ENCODE data around the gene KCNJ15.
"Not testable (repeated sequence)": the region's sequence is repeated elsewhere in the genome, so short reads cannot be mapped to it uniquely, and the experiment has no call there.

Gene KCNJ15

DNA sequence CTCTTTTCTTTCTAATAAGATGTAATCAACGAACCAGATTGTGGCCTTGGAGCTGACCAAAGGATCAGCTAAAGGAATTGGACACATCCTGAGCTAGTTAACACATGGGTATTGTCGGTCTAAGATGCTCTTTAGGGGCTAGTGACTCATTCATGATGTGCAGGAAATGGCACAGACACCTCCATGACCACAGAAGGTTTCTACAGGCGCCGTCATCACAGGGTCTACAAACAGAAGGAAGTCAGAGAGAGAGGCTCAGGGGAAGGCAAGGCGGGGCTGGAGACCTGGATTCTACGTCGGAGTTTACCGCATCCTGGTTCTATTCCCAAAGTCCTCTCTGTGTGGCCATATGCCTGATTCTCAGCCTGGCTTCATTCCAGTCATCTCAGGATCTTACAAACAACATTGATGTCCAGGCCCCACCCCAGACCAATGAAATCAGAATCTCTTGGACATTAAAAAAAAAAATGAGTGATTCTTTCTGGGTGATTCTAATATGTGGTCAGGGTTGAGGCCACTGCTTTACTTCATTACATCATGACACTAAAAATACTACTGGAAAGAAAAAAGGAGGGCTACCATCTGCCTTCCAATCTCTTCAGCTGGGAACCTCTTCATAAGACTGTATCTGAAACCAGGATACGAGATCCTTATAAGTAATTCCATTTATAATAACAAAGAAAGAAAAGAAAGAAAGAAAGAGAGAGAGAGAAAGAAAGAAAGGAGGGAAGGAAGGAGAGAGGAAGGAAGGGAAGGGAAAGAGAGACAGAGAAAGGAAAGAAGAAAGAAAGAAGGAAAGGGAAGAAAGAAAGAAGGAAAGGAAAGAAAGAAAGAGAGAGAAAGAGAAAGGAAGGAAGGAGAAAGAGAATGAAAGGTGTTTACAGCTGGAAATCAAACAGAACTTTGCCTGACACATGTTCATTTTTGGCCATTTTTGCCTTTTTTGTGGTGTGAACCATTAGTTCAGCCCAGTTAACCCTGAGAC, 11.6 kb upstream of the KCNJ15 start:
- no peak for DNase-seq

DNA sequence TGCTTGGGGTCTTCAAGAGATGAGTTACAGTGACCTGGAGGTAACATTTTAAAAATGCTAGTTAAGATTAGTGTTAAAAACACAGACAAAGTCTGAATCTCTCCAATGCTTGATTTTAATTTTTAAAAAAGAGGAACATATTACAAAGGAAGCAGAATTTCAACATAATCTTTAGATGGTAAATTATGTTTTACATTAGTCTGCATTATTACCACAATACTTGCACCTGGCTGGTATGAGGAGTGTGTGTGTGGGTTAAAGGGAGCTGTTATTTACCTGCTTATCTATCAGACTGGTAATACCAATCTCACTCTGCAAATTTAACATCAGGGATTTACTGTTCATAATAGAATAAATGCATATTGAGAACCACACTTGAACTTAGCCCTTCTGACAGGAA, 10.3 kb upstream of the KCNJ15 start:
- DNase-seq = no peak

DNA sequence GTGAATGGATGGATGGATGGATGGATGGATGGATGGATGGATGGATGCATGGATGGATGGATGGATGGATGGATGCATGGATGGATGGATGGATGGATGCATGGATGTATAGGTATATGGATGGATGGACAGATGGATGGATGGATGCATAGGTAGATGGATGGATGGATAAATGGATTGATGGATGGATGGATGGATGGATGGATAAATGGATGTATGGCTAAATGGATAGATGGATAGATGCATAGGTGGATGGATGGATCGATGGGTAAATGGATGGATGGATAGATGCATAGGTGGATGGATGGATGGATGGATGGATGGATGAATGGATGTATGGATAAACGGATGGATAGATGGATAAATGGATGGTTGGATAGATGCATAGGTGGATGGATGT, 9.7 kb upstream of the KCNJ15 start:
- not testable (repeated sequence) for DNase-seq

DNA sequence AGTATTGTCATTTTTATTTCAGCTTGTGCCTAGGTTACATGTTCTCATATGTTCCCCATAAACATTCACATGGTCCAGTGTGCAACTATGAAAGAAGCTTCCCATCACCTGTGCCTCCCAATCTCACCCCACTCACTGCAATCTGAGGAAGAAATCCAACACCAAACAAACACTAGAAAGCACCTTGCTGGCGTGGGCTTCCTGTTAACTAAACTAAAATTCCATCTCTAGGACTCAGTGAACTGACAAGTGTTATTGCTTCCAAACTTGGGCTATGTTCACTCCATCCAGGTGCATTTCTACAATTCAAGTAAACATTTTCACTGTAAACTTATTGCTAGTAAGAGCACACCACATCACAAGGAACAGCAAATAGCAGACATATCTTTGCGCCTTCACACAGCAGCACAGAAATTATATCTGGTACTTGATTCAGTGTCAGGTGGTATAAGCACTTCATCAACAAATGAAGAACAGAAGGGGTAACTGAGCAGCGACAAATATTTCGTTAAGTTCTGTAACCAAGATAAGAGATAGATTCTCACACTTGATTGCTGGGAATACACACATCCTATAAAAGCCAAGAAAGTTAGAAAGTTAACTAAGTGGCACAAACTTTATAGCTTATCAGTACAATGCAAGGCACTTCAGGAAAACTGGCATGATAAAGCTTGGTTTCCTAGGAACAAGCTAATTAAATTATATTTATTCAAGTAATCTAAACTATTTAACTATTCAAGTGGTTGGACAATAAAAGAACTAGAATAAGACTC, 8.9 kb upstream of the KCNJ15 start:
- DNase-seq = no peak

DNA sequence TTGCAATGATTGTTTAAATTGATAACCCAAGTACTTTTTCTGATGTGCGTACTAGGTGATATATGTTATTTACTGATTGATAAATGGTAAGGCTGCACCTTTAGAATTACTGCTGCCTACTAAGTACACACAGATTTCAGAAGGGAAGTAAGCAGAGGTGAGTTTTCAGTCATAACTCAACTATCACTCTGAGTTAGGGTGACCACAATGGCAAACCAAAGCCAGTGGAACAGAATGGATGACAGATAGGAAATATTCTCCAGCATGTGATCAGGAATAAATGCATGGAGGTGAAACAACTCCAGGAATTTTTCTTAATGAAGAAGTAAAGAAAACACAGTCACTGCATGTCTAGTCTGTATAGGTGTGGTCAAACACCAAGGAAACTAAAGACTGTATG, 7.5 kb upstream of the KCNJ15 start:
- no peak for DNase-seq

DNA sequence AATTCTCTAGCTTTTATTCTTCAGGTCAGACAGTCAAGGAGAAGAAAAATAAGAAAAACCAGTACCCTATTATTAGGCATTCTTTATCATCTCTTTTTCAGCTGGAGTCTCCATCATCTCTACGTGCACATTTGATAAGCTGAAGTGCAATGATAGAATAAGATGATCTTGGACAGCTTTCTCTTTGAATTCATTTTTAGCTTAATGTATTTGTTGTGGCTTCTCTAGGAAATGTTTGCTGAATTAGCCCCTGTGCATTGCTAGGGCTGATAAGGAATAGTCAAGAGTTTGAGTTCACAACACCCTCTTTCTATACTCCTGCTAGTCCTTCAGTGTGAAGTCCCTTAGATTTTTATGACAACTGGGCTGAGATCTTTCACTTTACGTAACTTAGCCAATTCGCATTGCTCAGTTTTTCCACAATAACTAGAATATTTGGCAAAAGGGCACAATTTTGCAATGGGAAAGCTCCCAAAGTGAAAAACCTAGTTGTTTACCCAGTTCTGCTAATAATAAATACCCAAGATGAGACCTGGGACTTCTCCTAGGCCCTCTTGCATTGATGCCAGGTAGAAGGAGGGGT, 7.0 kb upstream of the KCNJ15 start:
- no peak for DNase-seq

DNA sequence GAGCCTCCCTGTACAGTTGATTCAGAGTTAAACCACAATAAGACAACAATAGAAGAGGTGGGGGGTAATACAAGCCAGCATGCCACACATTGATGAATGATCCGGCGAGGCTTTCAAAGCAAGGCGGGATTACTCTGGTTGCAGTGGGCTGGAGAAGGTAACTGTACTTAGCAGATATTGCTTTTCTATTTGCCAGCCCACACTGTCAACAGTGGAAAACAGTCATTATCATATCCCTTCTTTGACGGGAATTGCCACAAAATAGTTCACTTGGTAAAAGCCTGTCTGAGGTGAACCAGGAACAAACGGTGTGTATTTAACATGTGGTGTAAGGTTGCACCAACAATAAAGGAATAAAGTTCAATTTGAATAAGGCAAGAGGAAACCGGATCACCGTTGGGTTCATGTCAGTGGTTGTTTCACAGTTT, 5.8 kb upstream of the KCNJ15 start:
- DNase-seq = no peak

DNA sequence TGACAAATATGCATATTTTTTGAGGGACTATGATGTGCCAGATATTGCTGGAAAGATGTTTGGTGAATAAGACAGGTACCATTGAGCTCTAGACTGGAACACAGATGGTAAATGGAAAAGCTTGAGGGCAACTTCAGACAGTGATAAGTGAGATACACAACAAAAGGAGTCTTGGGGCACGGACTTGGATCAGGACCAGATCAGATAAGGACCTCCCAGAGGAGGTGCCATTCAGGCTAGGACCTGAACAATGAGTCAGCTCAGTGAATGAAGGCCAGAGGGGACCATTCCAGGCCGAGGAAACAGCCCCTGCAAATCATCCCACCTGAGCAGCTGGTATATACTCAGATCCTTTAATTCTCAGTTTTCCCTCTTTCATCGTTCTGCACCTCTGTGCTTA, 1.8 kb upstream of the KCNJ15 start:
- no peak for DNase-seq

DNA sequence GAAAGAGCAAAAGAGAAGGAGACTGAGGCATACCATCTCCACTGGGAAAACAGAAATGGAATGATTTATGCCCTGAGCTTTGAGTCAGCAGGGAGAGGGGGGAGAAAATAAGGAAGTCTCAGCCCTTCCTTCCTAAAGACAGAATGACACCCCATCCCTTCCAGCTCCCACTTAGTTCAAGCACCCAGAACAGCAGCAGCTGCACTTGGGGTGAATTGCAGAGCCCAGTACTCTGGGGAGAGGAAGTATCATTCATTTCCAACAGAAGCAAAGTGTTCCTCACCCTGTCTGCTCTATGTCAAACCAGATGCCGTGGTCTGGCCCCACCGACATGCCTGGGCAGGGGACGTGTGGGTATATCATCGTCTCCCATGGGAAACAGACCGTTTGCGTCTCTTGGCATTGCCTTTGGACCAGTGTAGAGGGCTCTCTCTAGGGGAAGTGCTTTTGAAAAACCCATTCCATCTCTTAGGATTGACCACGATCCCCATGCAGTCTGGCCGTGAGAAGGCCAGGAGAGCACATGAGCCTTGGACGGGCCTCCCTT, 1.1 kb upstream of the KCNJ15 start:
- no peak for DNase-seq

DNA sequence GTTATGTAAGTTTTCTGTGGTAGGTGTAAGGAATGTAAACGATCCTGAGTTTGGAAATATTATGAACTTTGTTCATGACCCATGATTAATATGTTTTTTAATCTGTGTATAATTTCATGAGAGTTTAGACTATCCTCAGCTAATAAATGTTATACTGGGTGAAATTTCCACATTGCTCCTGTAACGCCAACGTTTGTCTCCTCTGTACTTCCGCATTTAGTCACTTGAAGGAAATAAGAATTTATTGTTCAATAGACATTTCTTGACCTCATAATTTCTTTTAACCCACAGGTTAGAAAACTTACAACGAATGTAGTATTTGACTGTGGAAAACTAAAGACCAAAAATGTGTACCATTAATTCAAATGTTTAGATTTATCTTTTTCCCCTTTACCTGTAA, 876 bp downstream of the KCNJ15 start:
- no peak for DNase-seq

DNA sequence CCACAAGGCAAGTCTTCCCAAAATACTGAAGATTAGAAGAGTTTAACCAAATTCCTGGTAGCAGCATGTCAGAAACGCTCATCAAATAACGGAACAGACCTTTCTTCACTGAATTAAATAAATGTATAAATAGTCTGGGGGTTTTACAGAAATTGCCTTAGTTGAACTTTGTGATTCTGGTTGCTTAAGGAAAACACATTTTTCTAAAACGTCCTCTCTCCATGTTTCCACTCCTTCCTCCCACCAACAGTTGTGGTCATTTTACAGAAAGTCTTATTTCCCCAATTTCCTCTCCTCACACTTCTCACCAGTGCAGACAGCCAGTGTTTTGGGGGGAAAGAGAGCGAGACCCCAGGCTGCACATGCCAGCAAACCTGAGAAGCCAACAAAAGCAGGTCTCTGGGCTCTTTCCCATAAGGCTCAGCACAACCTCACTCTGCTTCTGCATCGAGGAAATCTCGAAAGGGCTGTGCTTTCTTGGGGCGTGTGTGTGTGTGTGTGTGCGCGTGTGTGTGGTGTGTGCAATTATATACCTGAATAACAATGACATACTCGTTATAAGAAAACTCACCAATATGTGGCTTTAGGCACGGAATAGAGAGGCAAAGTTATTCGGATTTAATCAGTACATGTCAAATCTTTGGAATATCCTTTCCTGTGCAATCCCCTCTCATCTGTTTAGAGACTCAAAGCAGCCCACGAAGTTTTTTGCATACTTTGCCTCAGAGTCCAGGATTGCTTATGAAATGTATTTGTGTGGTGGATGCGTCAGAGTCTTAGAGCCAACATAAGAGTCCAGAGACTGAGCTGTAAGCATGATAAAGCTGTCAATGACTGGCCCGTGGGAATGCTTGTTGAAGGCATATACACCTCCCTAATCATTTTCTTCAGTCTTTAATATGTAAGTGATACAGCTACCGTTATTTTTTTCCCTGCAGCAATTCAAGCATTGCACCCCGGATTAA, 2.0 kb downstream of the KCNJ15 start:
- no peak for DNase-seq

DNA sequence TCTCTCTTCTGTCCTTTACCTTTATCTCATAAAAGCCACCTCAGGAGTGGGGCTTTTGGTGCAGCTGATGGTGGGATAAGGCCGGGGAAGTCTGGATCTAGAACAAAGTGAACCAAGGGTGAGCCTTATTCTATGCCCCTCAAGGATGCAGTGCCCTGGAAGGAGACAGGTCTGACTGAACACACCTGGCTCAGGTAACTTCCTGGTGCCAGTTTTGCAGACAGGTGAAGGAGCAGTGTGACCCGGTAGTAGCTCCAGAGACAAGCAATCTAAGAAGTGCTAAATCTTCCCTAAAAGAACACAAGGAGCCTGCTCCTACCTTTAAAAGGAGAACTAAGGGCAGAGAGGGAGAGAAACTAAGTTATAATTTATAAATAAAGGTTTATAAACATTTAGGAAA, 2.9 kb downstream of the KCNJ15 start:
- DNase-seq = no peak

DNA sequence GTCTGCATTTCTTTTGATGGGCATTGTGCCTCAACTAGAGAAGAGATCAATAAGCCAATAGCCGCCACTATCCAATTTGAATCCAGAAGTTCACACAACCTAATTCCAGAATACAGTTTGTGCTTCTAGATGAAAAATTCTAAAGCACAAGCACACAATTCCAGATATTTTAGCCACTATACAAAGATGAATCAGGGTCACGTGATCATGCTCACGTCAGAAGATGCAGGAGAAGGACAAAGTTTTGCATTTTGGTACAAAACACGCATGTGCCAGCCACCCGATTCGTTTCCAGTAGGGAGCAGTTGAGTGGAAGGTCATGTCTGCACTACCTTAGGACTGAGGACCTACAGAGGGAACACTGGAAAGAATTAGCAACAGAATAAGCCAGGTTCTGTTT, 3.6 kb downstream of the KCNJ15 start:
- DNase-seq = no peak

DNA sequence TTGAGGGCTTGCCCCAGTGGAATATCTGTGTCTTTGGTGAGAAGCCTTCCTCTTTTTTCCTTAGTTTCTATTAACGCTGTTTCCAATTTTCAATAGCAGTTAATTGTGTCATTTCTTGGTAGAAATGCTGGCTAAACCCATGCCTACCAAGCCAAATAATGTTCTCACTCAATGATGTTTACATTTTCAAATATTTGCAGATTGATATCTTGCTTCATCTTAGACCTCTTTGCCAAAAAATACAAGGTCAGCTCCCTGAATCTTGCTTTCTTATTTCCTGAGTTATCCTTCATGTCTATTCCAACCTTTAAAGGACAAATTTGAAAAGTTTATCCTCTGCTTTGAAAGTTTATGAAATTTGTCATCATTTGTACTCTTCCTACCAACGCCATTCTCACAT, 5.1 kb downstream of the KCNJ15 start:
- DNase-seq = no peak

DNA sequence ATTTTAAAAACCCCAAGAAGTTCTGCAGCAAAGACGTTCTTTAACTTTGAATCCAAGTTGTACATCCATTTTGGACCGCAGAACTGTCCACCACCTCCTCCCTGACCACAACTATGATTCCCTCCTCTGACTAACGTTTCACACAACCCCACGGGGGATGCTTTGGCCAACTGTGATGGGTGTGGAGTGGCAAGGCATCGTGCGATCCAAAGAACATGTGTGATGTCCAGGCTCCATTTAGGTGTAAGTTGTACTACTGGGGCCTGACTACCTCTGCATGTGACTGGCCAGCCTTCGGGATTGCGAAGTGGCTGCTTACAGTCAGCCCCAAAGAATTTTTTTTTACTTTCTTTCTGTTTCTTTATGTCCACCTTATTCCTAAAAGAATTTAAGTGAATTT, 6.7 kb downstream of the KCNJ15 start:
- no peak for DNase-seq

DNA sequence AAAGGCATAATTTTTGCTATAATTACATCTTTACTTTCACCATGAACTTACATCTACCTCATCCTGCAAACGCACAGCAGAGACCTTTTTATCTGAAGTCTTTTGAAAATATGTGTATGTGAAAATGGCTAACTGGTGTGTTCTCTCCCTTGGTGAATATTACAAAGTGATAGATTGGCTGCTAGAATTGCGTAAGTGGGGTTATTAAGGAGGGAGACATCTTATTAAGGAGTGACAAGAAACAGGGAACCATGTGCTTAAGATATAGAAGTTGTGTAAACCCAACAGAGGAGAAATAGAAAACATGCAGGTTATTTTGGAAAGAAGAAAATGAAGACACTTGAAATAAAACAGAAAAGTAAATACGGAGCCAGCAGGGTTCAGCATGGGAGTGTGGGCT, 7.8 kb downstream of the KCNJ15 start:
- DNase-seq = no peak

DNA sequence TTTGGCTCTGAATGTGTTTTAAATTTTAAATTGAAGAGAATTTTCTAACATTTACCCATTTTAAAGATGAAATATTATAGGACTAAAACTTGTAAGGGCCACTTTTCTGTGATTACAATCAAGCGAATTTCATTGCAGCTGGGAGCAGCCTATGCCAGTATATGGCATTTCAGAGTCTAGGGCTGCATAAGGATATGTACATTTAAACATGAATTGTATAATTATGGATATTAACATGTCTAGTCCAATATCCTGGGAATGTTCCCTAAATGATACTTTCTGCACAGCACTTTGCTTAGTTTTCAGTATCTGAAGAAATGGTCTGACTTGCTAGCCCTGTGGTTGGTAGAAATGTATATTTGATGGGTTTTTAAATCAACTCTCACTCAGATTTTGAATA, 8.4 kb downstream of the KCNJ15 start:
- no peak for DNase-seq

DNA sequence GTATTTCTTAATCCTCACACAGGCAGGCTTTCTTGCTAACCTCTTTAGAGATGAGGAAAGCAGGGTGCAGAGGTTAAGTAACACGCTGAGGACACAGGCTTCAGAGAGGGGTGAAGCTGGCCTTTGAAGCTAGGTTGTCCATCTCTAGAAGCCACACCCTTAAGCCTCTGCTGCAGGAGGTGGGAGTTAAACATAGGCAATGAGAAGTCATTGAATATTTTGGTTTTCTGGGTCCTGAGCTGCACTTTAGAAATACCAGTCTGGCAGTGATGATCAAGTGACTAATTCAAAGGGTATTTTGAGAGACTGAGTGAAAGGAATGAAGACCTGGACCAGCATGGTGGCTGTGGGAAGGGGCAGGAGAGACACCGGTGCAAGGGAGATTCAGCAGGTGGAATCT, 9.9 kb downstream of the KCNJ15 start:
- DNase-seq = no peak

DNA sequence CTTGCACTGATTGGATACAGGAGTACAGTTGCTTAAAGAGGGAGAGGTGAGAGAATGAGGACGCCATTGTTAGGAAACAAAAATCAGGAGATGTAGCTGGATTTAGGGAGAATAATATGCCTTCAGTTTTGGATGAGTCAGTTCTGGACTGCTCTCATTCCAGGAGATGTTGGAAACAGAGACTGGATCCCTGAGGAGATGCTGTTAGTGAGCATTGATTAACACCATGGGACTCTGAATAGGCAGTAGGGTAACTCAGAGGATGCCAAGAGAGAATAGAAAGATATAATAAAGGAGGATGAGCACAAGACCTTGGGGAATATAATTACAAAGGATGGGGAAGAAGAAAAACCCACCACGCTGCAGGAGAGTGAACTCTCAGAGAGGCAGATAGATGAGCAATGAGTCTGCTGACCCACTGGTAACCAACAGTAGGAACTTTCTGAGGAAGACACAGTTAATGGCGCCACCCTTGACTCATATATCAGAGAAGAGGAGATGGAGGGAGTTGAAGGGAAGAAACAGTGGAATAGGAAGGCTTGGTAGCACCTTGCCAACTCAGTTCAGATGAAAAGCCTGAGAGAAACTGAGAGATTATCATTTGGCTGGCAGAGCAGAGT, 10.5 kb downstream of the KCNJ15 start:
- no peak for DNase-seq

DNA sequence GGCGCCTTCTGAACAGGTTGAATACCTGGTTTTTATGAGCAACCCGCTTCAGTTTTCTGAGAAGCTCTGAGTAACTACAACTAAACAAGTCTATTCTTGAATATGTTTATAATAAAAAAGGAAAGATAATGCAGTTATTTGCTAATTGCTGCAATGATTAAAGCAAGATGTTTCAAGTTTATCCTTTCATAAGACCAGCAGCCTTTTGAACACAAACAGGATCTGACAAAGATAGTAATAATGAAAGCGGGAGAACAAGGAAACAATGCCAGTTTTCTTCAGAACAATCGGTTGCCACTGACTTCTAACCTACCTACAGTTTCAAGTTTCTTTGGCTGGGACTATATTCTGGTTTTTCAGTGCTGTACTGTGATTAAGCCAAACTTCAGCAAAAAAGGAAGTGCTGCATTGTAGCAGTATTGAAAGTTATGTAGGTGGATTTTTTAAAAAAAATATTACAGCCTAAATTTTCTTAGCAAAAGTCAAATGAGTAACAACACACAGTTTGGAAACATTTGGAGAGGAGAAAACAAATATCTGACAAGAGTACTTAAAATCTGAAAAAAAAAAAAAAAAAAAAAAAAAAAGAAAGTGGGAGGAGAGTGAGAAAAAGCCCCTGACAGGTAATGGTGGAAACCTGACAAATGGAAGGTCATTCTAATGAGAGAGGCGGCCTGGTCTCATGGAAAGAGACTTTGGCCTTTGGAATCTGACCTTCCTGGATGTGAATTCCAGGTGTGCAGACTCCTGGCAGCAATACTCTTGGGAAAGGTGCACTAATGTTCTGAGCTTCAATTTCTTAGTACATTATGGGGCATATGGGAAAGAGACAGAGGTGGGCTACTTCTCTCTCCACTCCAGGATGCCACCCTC, 11.4 kb downstream of the KCNJ15 start:
- no peak for DNase-seq
